Chondrocyte (in vitro differentiated cells): ENCODE results near the gene SLC9A7. TPM values are rescaled to one million over a fixed set of nuclear protein-coding genes. Genes with fewer than 3 reads are reported as not detected.

Experiments
- DNase-seq: peaks from one replicate; pipeline ENCODE4 v3.0.0; 2021; ENCODE audit warnings: mixed read lengths, low spot score
- H3K27ac Mint-ChIP-seq: one replicate; pipeline ENCODE4 v1.8.0; 2021; ENCODE audit warnings: mild to moderate bottlenecking, moderate library complexity, mixed read lengths; ENCODE audit not compliant: unreplicated experiment
- H3K27me3 Mint-ChIP-seq: 2 replicates; pipeline ENCODE4 v1.8.0; 2021; ENCODE audit warnings: low read depth, mixed read lengths
- H3K36me3 Mint-ChIP-seq: 2 replicates; pipeline ENCODE4 v1.8.0; 2021; ENCODE audit warnings: low read depth, mixed read lengths
- H3K4me1 Mint-ChIP-seq: 2 replicates; pipeline ENCODE4 v1.8.0; 2021; ENCODE audit warnings: low read depth, mild to moderate bottlenecking, mixed read lengths
- H3K4me3 Mint-ChIP-seq: one replicate; pipeline ENCODE4 v1.8.0; 2021; ENCODE audit warnings: mild to moderate bottlenecking, moderate library complexity, mixed read lengths; ENCODE audit not compliant: unreplicated experiment
- H3K9me3 Mint-ChIP-seq: 2 replicates; pipeline ENCODE4 v1.8.0; 2021; ENCODE audit warnings: low read depth, mixed read lengths
- CTCF ChIP-seq: fragments of 200-600 bp; sonication (generic); IDR thresholded peaks from 2 replicates; pipeline ENCODE4 v1.5.0; 2021; ENCODE audit warnings: antibody characterized with exemption, mild to moderate bottlenecking, moderate library complexity
- total RNA-seq: library from RNA; stranded (reverse); gene quantifications from 3 replicates; pipeline ENCODE4 v1.2.1, GENCODE V29; 2021

The SLC9A7 gene
- total RNA-seq, 1 donor from 2014 or later, result 6.1 TPM

GRCh38 chrX:46777971-46778810 is 19.3 kb upstream of the SLC9A7 start:
- H3K27me3 Mint-ChIP-seq, result no peaks in the 10 kb centered on the region
- H3K4me3 Mint-ChIP-seq, result no peak overlapping the region
- TF ChIP-seq CTCF, result no peak
- H3K9me3 Mint-ChIP-seq, result peaks cover 6% of the 10 kb centered on the region
- peaks cover 11% of the 10 kb centered on the region for H3K4me1 Mint-ChIP-seq
- DNase-seq, result no peak
- H3K27ac Mint-ChIP-seq, result peak overlapping the region; percentile 38
- H3K36me3 Mint-ChIP-seq, result no peaks in the 10 kb centered on the region

DNA sequence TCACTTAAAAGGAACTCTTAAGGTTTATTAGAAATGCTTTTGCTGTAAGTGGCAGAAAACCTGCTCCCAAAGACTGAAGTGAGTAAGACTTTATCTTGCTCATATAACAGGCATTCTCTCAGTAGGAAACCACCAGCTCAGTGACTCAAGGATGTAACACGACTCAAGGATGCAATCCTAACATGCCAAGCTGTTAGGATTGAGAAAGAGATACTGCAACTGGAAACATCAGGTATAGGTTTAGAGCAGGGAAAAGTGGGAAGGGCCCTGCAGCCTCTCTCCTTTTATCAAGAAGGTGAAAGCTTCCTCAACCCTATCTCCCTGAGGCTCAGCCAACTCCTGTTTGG is 11.9 kb upstream of the SLC9A7 start:
- TF ChIP-seq CTCF, result no peak
- Mint-ChIP-seq H3K4me3 (no peak overlapping the region), H3K9me3 (peaks cover 9% of the 10 kb centered on the region), H3K27me3 (no peaks in the 10 kb centered on the region), H3K36me3 (no peaks in the 10 kb centered on the region), H3K27ac (peak overlapping the region; percentile 25), H3K4me1 (peaks cover 7% of the 10 kb centered on the region)
- no peak for DNase-seq

GRCh38 chrX:46770000-46770816 is 11.3 kb upstream of the SLC9A7 start:
- Mint-ChIP-seq H3K27ac (peak overlapping the region; percentile 62), H3K36me3 (no peaks in the 10 kb centered on the region), H3K9me3 (peaks cover 9% of the 10 kb centered on the region), H3K4me3 (no peak overlapping the region), H3K27me3 (no peaks in the 10 kb centered on the region), H3K4me1 (peaks cover 7% of the 10 kb centered on the region)
- no peak for DNase-seq
- no peak for TF ChIP-seq CTCF

DNA sequence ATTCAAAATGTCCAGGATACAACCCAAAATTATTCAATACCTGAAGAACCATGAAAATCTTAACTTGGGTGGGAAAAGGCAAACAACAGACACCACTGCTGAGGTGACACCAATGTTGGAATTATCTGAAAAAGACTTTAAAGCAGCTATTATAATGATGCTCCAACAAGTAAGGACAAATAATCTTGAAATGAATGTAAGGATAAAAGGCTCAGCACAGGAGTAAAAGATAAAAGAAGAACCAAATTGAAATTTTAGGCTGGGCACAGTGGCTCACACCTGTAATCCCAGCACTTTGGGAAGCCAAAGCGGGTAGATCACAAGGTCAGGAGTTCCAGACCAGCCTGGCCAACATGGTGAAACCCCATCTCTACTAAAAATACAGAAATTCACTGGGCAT is 4.0 kb upstream of the SLC9A7 start:
- Mint-ChIP-seq H3K36me3 (no peaks in the 10 kb centered on the region), H3K27me3 (no peaks in the 10 kb centered on the region), H3K9me3 (peaks cover 13% of the 10 kb centered on the region), H3K4me3 (no peak overlapping the region), H3K27ac (no peak overlapping the region), H3K4me1 (peaks cover 11% of the 10 kb centered on the region)
- DNase-seq, result no peak
- TF ChIP-seq CTCF, result no peak

DNA sequence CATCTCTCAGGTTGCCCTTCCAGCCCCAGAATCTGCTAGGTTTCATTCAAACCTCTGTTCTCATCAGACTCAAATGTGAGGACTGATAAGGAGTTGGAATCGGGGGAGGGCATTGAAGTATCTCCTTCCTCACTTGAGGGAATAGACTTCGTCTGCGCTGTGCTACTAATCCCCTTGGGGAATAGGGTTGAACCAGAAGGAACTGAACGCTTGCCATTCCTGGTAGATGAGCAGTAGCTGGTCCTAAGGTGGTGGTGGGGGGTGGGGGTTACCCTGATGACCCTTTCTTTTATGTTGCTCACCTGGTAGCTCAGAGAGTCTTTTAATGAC is 692 bp upstream of the SLC9A7 start:
- no peaks in the 10 kb centered on the region for H3K27me3 Mint-ChIP-seq
- no peaks in the 10 kb centered on the region for H3K36me3 Mint-ChIP-seq
- H3K9me3 Mint-ChIP-seq, result peaks cover 17% of the 10 kb centered on the region
- DNase-seq, result no peak
- H3K27ac Mint-ChIP-seq, result peak overlapping the region; percentile 57
- peaks cover 12% of the 10 kb centered on the region for H3K4me1 Mint-ChIP-seq
- H3K4me3 Mint-ChIP-seq, result peak overlapping the region; percentile 66
- no peak for TF ChIP-seq CTCF
